HepG2 (cell line): Measurements from ENCODE around the gene SLC38A2. TPM values are rescaled to one million over a fixed set of nuclear protein-coding genes. Genes with fewer than 3 reads are reported as not detected.
A peak's percentile ranks its signal among the peaks of the same experiment; 100 is the strongest.

Experiments
- GFI1 ChIP-seq: sonication (generic); formaldehyde crosslinking; IDR thresholded peaks from 2 replicates; pipeline ENCODE4 v1.5.0; 2020; ENCODE audit warnings: missing genetic modification reagents, mild to moderate bottlenecking, borderline replicate concordance
- HDAC6 ChIP-seq: fragments of 200-600 bp; sonication (generic); IDR thresholded peaks from 2 replicates; pipeline ENCODE4 v1.7.0; 2017; ENCODE audit warnings: mild to moderate bottlenecking, antibody characterized with exemption, low read length, low read depth
- HMG20B ChIP-seq: conservative IDR thresholded peaks from 2 replicates; pipeline ENCODE4 v1.6.1; 2016; ENCODE audit warnings: missing genetic modification reagents, missing compliant biosample characterization
- IKZF4 ChIP-seq: sonication (generic); formaldehyde crosslinking; IDR thresholded peaks from 2 replicates; pipeline ENCODE4 v1.5.1; 2020; ENCODE audit warnings: borderline replicate concordance, mild to moderate bottlenecking, low read depth, missing genetic modification reagents; ENCODE audit errors: not compliant biosample characterization
- MEIS2 ChIP-seq: sonication (generic); formaldehyde crosslinking; IDR thresholded peaks from 2 replicates; pipeline ENCODE4 v1.9.0; 2021; ENCODE audit warnings: mild to moderate bottlenecking, missing genetic modification reagents
- NFE2L1 ChIP-seq: sonication (generic); formaldehyde crosslinking; IDR thresholded peaks from 2 replicates; pipeline ENCODE4 v1.4.0; 2020; ENCODE audit warnings: missing genetic modification reagents, mild to moderate bottlenecking, borderline replicate concordance
- ZNF564 ChIP-seq: sonication (generic); formaldehyde crosslinking; IDR thresholded peaks from 2 replicates; pipeline ENCODE4 v1.8.1; 2023; ENCODE audit warnings: mild to moderate bottlenecking, missing genetic modification reagents
- ZSCAN21 ChIP-seq: sonication (generic); formaldehyde crosslinking; IDR thresholded peaks from 2 replicates; pipeline ENCODE4 v1.8.0; 2022; ENCODE audit warnings: mild to moderate bottlenecking, missing genetic modification reagents, moderate library complexity, borderline replicate concordance
- polyA plus RNA-seq, 8 experiments: library from polyadenylated mRNA; depleted of rRNA in 3 of 8; stranded (reverse) in 7 of 8; unstranded in 1 of 8; fragments of >200 nt; fragmentation: Illumina TruSeq in 4 of 8; extraction: Trizol in 4 of 8; gene quantifications; 2 replicates each; pipeline versions ENCODE4 v1.2.1 to v1.2.3, GENCODE V29; 2011 to 2016; ENCODE audit warnings: low read depth in 4 of 8, missing spikeins in 1 of 8, mixed read lengths in 1 of 8; ENCODE audit not compliant: insufficient read depth in 1 of 8
- total RNA-seq, 5 experiments: library from RNA; depleted of rRNA; stranded (reverse); fragments of >200 nt; fragmentation: Illumina TruSeq; extraction: Trizol; gene quantifications; 2 replicates each; pipeline ENCODE4 v1.2.3, GENCODE V29; 2016; ENCODE audit warnings: low read depth in 1 of 5
- TF ChIP-seq, protein P1 (sequence below): sonication (generic); formaldehyde crosslinking; IDR thresholded peaks from 2 replicates; pipeline ENCODE4 v1.4.0; 2020; ENCODE audit warnings: mild to moderate bottlenecking, low read depth, missing genetic modification reagents
- TF ChIP-seq, protein P2 (sequence below): IDR thresholded peaks from 2 replicates; pipeline ENCODE4 v1.6.1; 2016; ENCODE audit warnings: low read depth, control low read depth
- TF ChIP-seq, protein P3 (sequence below), 2 experiments: fragments of 450-650 bp in 1 of 2; sonication (generic) in 1 of 2; formaldehyde crosslinking in 1 of 2; IDR thresholded peaks; 2 replicates each; pipeline versions ENCODE4 v1.6.1 to v1.8.0; 2016 to 2022; ENCODE audit warnings: antibody characterized with exemption in 1 of 2, mild to moderate bottlenecking in 1 of 2, missing genetic modification reagents in 1 of 2
- TF ChIP-seq, protein P4 (sequence below): sonication (generic); formaldehyde crosslinking; IDR thresholded peaks from 2 replicates; pipeline ENCODE4 v1.5.1; 2020; ENCODE audit warnings: mild to moderate bottlenecking, missing genetic modification reagents, moderate library complexity

The SLC38A2 gene
- total and polyA plus RNA-seq, 2 of the 13 experiments (the other 11 are each of a cell fraction or from before 2014, with no cell fraction given) = 368 to 880 TPM

DNA sequence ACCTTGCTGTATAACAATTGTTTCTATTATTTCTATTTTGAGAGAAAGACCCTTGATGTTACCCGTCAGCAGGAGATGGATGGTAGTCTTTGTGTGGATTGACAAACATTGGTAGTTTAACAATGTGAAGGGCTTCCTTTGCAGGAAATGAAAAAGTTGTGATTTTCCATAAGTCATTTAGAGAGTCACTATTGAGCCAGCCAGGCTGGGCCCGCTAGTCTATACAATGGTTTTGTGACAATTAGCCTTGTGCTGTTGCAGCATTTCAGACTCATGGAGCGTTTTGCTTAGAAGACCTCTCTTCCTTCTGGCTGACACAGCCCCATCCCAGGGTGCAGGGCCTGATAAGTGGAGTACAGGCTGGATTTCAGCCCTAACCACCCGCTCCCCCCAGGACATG is 18.3 kb upstream of the SLC38A2 start (continued):
- TF ChIP-seq, protein P1, sequence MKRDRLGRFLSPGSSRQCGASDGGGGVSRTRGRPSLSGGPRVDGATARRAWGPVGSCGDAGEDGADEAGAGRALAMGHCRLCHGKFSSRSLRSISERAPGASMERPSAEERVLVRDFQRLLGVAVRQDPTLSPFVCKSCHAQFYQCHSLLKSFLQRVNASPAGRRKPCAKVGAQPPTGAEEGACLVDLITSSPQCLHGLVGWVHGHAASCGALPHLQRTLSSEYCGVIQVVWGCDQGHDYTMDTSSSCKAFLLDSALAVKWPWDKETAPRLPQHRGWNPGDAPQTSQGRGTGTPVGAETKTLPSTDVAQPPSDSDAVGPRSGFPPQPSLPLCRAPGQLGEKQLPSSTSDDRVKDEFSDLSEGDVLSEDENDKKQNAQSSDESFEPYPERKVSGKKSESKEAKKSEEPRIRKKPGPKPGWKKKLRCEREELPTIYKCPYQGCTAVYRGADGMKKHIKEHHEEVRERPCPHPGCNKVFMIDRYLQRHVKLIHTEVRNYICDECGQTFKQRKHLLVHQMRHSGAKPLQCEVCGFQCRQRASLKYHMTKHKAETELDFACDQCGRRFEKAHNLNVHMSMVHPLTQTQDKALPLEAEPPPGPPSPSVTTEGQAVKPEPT (CRISPR knock-in tag) = no peak
- TF ChIP-seq MEIS2 (CRISPR knock-in tag) (no peak), HDAC6 (no peak), GFI1 (CRISPR knock-in tag) (0 out of 2 replicates have a peak, but pooled peaks have one; percentile 37), HMG20B (CRISPR knock-in tag) (no peak), ZSCAN21 (no peak), IKZF4 (CRISPR knock-in tag) (no peak), ZNF564 (CRISPR knock-in tag) (no peak), NFE2L1 (CRISPR knock-in tag) (no peak)
- TF ChIP-seq, protein P2, sequence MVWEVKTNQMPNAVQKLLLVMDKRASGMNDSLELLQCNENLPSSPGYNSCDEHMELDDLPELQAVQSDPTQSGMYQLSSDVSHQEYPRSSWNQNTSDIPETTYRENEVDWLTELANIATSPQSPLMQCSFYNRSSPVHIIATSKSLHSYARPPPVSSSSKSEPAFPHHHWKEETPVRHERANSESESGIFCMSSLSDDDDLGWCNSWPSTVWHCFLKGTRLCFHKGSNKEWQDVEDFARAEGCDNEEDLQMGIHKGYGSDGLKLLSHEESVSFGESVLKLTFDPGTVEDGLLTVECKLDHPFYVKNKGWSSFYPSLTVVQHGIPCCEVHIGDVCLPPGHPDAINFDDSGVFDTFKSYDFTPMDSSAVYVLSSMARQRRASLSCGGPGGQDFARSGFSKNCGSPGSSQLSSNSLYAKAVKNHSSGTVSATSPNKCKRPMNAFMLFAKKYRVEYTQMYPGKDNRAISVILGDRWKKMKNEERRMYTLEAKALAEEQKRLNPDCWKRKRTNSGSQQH (CRISPR knock-in tag) = no peak
- TF ChIP-seq, protein P3, sequence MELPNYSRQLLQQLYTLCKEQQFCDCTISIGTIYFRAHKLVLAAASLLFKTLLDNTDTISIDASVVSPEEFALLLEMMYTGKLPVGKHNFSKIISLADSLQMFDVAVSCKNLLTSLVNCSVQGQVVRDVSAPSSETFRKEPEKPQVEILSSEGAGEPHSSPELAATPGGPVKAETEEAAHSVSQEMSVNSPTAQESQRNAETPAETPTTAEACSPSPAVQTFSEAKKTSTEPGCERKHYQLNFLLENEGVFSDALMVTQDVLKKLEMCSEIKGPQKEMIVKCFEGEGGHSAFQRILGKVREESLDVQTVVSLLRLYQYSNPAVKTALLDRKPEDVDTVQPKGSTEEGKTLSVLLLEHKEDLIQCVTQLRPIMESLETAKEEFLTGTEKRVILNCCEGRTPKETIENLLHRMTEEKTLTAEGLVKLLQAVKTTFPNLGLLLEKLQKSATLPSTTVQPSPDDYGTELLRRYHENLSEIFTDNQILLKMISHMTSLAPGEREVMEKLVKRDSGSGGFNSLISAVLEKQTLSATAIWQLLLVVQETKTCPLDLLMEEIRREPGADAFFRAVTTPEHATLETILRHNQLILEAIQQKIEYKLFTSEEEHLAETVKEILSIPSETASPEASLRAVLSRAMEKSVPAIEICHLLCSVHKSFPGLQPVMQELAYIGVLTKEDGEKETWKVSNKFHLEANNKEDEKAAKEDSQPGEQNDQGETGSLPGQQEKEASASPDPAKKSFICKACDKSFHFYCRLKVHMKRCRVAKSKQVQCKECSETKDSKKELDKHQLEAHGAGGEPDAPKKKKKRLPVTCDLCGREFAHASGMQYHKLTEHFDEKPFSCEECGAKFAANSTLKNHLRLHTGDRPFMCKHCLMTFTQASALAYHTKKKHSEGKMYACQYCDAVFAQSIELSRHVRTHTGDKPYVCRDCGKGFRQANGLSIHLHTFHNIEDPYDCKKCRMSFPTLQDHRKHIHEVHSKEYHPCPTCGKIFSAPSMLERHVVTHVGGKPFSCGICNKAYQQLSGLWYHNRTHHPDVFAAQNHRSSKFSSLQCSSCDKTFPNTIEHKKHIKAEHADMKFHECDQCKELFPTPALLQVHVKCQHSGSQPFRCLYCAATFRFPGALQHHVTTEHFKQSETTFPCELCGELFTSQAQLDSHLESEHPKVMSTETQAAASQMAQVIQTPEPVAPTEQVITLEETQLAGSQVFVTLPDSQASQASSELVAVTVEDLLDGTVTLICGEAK (IDR thresholded peaks at IDR 0.05) = no peak
- TF ChIP-seq, protein P3 (CRISPR knock-in tag; IDR thresholded peaks at IDR 0.05) = no peak
- TF ChIP-seq, protein P4, sequence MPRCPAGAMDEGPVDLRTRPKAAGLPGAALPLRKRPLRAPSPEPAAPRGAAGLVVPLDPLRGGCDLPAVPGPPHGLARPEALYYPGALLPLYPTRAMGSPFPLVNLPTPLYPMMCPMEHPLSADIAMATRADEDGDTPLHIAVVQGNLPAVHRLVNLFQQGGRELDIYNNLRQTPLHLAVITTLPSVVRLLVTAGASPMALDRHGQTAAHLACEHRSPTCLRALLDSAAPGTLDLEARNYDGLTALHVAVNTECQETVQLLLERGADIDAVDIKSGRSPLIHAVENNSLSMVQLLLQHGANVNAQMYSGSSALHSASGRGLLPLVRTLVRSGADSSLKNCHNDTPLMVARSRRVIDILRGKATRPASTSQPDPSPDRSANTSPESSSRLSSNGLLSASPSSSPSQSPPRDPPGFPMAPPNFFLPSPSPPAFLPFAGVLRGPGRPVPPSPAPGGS = no peak
